Measurements from ENCODE around the gene TBCB.
"Not testable (repeated sequence)": the region's sequence is repeated elsewhere in the genome, so short reads cannot be mapped to it uniquely, and the experiment has no call there.

The TBCB gene

DNA sequence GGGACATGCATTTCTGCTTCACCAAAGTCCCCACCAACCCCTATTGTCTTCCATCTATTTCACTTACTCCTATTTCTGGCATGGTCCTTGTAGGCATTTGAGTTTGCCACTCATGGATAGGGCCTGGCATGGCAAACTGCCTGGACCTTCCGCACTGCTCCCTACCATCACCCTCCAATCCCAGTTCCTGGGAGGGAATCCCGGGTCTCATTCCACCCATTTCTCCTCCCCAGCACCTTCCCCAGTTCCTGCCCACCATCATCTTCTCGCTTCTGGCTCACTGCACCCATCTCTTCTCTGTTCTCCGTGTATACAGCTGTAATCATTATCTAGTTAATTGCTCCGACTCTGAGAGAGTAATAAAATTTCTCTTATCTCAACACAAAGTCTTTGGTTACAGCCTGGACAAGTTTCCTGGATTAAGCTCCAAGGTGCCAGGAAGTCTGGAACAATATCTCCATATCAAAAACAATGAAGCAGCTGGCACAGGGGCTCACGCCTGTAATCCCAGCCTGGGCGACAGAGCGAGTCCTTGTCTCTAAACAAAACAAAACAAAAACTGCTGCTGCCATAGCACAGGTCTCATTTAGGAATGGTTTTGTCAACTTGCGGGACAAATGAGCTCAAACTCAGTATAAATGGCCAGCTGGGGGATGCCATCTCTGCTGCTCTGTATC is 54.0 kb downstream of the TBCB start:
- H3K27ac ChIP-seq, result peak overlapping the region; percentile 11; the same call in 1 of the 2 replicates
- POLR2A ChIA-PET (ENCODE audit: low non-redundant PET), result no interaction called here
- no peak for DNase-seq (ENCODE audit: low spot score)
- TF ChIP-seq, protein P1, sequence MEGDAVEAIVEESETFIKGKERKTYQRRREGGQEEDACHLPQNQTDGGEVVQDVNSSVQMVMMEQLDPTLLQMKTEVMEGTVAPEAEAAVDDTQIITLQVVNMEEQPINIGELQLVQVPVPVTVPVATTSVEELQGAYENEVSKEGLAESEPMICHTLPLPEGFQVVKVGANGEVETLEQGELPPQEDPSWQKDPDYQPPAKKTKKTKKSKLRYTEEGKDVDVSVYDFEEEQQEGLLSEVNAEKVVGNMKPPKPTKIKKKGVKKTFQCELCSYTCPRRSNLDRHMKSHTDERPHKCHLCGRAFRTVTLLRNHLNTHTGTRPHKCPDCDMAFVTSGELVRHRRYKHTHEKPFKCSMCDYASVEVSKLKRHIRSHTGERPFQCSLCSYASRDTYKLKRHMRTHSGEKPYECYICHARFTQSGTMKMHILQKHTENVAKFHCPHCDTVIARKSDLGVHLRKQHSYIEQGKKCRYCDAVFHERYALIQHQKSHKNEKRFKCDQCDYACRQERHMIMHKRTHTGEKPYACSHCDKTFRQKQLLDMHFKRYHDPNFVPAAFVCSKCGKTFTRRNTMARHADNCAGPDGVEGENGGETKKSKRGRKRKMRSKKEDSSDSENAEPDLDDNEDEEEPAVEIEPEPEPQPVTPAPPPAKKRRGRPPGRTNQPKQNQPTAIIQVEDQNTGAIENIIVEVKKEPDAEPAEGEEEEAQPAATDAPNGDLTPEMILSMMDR (conservative IDR thresholded peaks at IDR 0.05; ENCODE audit: low read depth), result no peak
- CTCF ChIA-PET, result interaction anchor here (5.5 kb wide), 1 partner anchor 41 kb away, joined by 32 read pairs; no protein-coding TSS in a partner anchor

DNA sequence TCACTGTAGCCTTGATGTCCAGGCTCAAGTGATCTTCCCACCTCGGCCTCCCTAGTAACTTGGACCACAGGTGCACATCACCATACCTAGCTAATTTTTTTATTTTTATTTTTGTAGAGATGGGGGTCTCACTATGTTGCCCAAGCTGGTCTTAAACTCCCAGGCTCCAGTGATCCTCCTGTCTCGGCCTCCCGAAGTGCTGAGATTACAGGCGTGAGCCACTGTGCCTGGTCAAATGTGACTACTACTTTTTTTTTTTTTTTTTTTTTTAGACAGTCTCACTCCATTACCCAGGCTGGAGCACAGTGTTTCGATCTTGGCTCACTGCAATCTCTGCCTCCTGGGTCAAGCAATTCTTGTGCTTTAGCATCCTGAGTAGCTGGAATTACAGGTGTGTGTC is 57.6 kb downstream of the TBCB start:
- no peak for DNase-seq (ENCODE audit: low spot score)
- POLR2A ChIA-PET (ENCODE audit: low non-redundant PET), result interaction anchor here (0.5 to 0.7 kb wide), 2 partner anchors 42 kb away, joined by 6 to 8 read pairs; partner anchors contain the start of gene ZNF565
- TF ChIP-seq, protein P1 (conservative IDR thresholded peaks at IDR 0.05; ENCODE audit: low read depth), result no peak
- CTCF ChIA-PET, result interaction anchor here (5.5 kb wide), 1 partner anchor 45 kb away, joined by 32 read pairs; no protein-coding TSS in a partner anchor
- H3K27ac ChIP-seq, result no peak overlapping the region

DNA sequence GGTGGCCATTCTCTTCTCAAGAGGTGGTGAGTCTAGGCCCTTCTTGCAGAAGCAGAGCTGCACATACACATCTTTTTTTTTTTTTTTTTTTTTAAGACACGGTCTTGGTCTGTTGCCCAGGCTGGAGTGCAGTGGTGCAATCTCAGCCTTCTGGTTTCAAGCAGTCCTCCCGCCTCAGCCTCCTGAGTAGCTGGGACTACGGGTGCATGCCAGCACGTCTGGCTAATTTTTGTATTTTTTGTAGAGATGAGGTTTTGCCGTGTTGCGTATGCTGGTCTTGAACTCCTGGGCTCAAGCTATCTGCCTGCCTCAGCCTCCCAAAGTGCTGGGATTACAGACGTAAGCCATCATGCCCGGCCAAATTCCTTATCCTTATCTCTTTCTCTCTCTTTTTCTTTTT is 58.6 kb downstream of the TBCB start:
- DNase-seq (ENCODE audit: low spot score); H3K27ac ChIP-seq; CTCF ChIA-PET: not testable (repeated sequence)
- POLR2A ChIA-PET (ENCODE audit: low non-redundant PET), result interaction anchor here (0.7 kb wide), 1 partner anchor 485 kb away, joined by 7 read pairs; no protein-coding TSS in a partner anchor

Measured in RWPE1 (cell line).